ENCODE measurements around the gene CCDC12.

Gene CCDC12

GRCh38 chr3:47012342-47013230 lies 36.0 kb upstream of the CCDC12 start:
- no peak for TF ChIP-seq CTCF (conservative IDR thresholded peaks at IDR 0.05; ENCODE audit: low read depth, low read length)
- no peak overlapping the region for H3K4me3 ChIP-seq (ENCODE audit: low read depth, low read length)
- DNase-seq (ENCODE audit: low read depth): no peak

GRCh38 chr3:47011371-47011770 lies 34.8 kb upstream of the CCDC12 start:
- no peak for TF ChIP-seq CTCF (conservative IDR thresholded peaks at IDR 0.05; ENCODE audit: low read depth, low read length)
- no peak overlapping the region for H3K4me3 ChIP-seq (ENCODE audit: low read depth, low read length)
- DNase-seq (ENCODE audit: low read depth): no peak

GRCh38 chr3:47010910-47011309 lies 34.4 kb upstream of the CCDC12 start:
- no peak for TF ChIP-seq CTCF (conservative IDR thresholded peaks at IDR 0.05; ENCODE audit: low read depth, low read length)
- no peak overlapping the region for H3K4me3 ChIP-seq (ENCODE audit: low read depth, low read length)
- no peak for DNase-seq (ENCODE audit: low read depth)

GRCh38 chr3:47010111-47010712 lies 33.7 kb upstream of the CCDC12 start:
- no peak for DNase-seq (ENCODE audit: low read depth)
- H3K4me3 ChIP-seq (ENCODE audit: low read depth, low read length): peak overlapping the region; percentile 67
- TF ChIP-seq CTCF (conservative IDR thresholded peaks at IDR 0.05; ENCODE audit: low read depth, low read length): no peak

- peak overlapping the region; percentile 67 for H3K4me3 ChIP-seq (ENCODE audit: low read depth, low read length)
- peak; percentile 96 for DNase-seq (ENCODE audit: low read depth)
- TF ChIP-seq CTCF (conservative IDR thresholded peaks at IDR 0.05; ENCODE audit: low read depth, low read length): no peak
These were observed 32.9 kb upstream of the CCDC12 start for GRCh38 chr3:47009225-47010110.

- peak overlapping the region; percentile 67 for H3K4me3 ChIP-seq (ENCODE audit: low read depth, low read length)
- TF ChIP-seq CTCF (conservative IDR thresholded peaks at IDR 0.05; ENCODE audit: low read depth, low read length): no peak
- DNase-seq (ENCODE audit: low read depth): no peak
These were observed 32.3 kb upstream of the CCDC12 start for GRCh38 chr3:47008851-47009224.

Measured in choroid plexus epithelial cell (primary cell).